Kidney glomerular epithelial cell (primary cell): ENCODE measurements around the gene C1QL1.
A peak's percentile ranks its signal among the peaks of the same experiment; 100 is the strongest.

Experiments used
- DNase-seq: peaks from one replicate; lab custom pipeline; 2025; lab: John Stamatoyannopoulos, UW

Gene C1QL1

GRCh38 chr17:44988044-44988942 is 20.2 kb upstream of the C1QL1 start:
- no peak for DNase-seq

GRCh38 chr17:44983563-44983962 is 15.5 kb upstream of the C1QL1 start:
- DNase-seq = no peak

GRCh38 chr17:44982113-44982702 is 14.1 kb upstream of the C1QL1 start:
- no peak for DNase-seq

GRCh38 chr17:44981221-44981968 is 13.3 kb upstream of the C1QL1 start:
- DNase-seq = peak; percentile 17

GRCh38 chr17:44979426-44979995 is 11.4 kb upstream of the C1QL1 start:
- DNase-seq = no peak

- DNase-seq = no peak
Observed at GRCh38 chr17:44978807-44979206, 10.7 kb upstream of the C1QL1 start.

GRCh38 chr17:44977814-44978550 is 9.9 kb upstream of the C1QL1 start:
- DNase-seq = no peak

GRCh38 chr17:44977065-44977464 is 9.0 kb upstream of the C1QL1 start:
- no peak for DNase-seq

GRCh38 chr17:44976206-44976605 is 8.1 kb upstream of the C1QL1 start:
- no peak for DNase-seq

GRCh38 chr17:44972953-44973352 is 4.8 kb upstream of the C1QL1 start:
- peak; percentile 48 for DNase-seq

- DNase-seq = peak; percentile 69
Observed at GRCh38 chr17:44971776-44972483, 3.8 kb upstream of the C1QL1 start.

- peak; percentile 49 for DNase-seq
Observed at GRCh38 chr17:44970136-44970741, 2.1 kb upstream of the C1QL1 start.

GRCh38 chr17:44969144-44969780 is 1.2 kb upstream of the C1QL1 start:
- DNase-seq = no peak

- DNase-seq = no peak
Observed at GRCh38 chr17:44967907-44968224, 237 bp downstream of the C1QL1 start.

- DNase-seq = no peak
Observed at GRCh38 chr17:44967026-44967906, 837 bp downstream of the C1QL1 start.

GRCh38 chr17:44966348-44967025 is 1.6 kb downstream of the C1QL1 start:
- DNase-seq = no peak

GRCh38 chr17:44965481-44966234 is 2.4 kb downstream of the C1QL1 start:
- DNase-seq = no peak

- no peak for DNase-seq
Observed at GRCh38 chr17:44961921-44962350, 6.2 kb downstream of the C1QL1 start.
